Left ventricle myocardium inferior (tissue), 1 donor: ENCODE measurements around the gene ZFP69B. TPM values are rescaled to one million over a fixed set of nuclear protein-coding genes. Genes with fewer than 3 reads are reported as not detected.

ENCODE experiments used
- DNase-seq: peaks from one replicate; pipeline ENCODE4 v3.0.0-alpha.2; 2020
- H3K27ac ChIP-seq: fragments of 200-600 bp; replicated peaks from 2 replicates; pipeline ENCODE4 v1.8.0; 2021
- H3K27me3 ChIP-seq: fragments of 200-600 bp; 2 replicates; pipeline ENCODE4 v1.8.0; 2021; ENCODE audit warnings: low read depth
- H3K36me3 ChIP-seq: fragments of 200-600 bp; 2 replicates; pipeline ENCODE4 v1.8.0; 2021
- H3K4me1 ChIP-seq: fragments of 200-600 bp; 2 replicates; pipeline ENCODE4 v1.8.0; 2021
- H3K4me3 ChIP-seq: fragments of 200-600 bp; 2 replicates; pipeline ENCODE4 v1.8.0; 2021; ENCODE audit warnings: mild to moderate bottlenecking, moderate library complexity
- H3K9me3 ChIP-seq: fragments of 200-600 bp; replicated peaks from 2 replicates; pipeline ENCODE4 v1.8.0; 2021
- intact Hi-C: fragments of 100-400 bp; cut with micrococcal nuclease; formaldehyde crosslinking; loops from one replicate; pipeline ENCODE4 v1.11.0; 2022
- long read RNA-seq: library from polyadenylated mRNA; unstranded; transcript quantifications from one replicate; pipeline ENCODE4 v2.0.0, GENCODE V29; 2021
- total RNA-seq: library from RNA; stranded (reverse); fragmentation: NEBNext Ultra II Directional; extraction: Animal tissue kit (Norgen Biotek cat#: 25700); gene quantifications from one replicate; pipeline ENCODE4 v1.2.1, GENCODE V29; 2021
- TF ChIP-seq, protein P1 (sequence below): fragments of 200-600 bp; IDR thresholded peaks from 2 replicates; pipeline ENCODE4 v1.8.0; 2021; ENCODE audit warnings: antibody characterized with exemption, mild to moderate bottlenecking, borderline replicate concordance
- donor health status: DM: no; HTN: yes; CAD: no; lungs with severe emphysema.

Gene ZFP69B
- total RNA-seq, result 1.1 TPM
- long read RNA-seq, partial matches to known transcripts, result 0 of 2 reads
- long read RNA-seq, other reads (novel, unspliced or antisense), result 1 of 2 reads

DNA sequence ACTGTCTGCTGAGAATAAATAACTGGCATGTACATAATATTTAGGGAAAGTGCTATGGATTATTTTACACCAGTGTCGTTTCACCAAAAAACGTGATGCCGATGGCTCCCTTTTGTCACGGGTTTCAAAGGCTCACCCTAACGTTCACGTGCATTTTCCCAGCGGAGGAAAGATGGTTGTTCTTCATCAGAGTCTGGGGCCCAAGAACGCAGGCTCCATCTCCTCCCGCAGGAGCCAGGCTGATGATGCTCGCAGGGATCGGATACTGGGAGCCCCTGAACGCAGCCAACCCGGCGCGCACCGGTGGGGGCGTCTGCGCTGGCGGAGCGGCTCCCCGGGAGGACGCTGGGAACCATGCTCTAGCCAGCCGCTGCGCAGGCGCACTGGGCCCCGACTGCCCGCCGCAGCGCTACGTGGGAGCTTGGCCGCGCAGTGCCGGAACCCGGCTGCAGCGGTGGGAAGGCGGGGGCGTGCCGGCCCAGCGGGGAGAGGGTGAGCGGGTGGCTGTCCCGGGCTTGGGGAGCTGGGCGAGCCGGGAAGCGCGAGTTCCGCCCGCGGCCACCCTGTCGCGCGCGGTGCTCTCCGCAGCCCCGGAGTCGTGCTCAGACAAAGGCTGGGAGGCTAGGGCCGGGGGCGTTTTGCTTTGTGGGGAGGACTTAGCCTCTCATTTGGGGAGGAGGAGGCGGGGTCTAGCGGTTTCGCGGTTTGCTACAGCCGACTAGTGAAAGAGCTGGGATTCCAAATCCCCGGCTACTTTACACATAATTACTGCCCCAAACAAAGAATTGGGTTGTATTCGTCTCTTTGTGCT is at the start of gene ZFP69B:
Gene ZFP69B, plus strand, starts transcription at position 793 of the 811 bp plus-strand sequence. CDS start 486 bp downstream, outside the sequence.
- Histone ChIP-seq H3K36me3 (peaks cover 8% of the 10 kb centered on the region), H3K9me3 (peaks cover 39% of the 10 kb centered on the region)

DNA sequence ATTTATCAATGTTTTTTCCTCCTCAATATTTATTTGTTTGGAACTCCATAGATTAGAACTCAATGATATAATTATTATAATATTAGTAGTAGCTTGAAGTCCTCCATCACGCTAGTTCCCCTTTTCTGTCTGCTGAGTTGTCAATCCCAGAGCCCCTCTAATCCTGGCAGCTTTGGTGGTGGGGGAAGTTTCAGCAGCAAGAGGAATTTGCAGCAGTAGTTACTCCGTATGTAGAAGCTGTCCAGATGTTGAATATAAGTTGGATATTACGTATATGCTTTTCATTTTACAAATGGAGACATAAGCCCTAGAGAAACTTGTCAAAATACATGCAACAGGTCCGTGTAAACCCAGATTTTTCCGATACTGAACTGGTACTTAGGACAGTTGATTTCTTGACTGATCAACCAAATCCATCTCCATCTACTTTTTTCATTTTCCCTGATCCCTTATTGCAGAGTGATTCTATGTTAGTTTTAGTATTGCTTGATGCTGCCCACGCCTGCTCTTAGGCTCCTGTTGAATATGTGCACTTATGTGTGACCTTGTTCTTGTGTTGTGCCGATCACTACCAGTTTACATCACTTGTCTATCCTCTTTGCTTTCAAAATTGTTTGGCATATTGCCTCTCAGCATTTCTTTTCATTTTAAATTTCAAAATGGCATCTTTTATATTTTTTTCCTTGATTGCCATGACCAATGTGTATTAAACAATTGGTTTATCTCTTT is 48.6 kb upstream of the ZFP69B start:
- Histone ChIP-seq H3K27ac (no peak overlapping the region), H3K4me1 (peaks cover 12% of the 10 kb centered on the region), H3K9me3 (no peaks in the 10 kb centered on the region), H3K4me3 (no peak overlapping the region), H3K36me3 (no peaks in the 10 kb centered on the region), H3K27me3 (no peaks in the 10 kb centered on the region)
- TF ChIP-seq, protein P1, sequence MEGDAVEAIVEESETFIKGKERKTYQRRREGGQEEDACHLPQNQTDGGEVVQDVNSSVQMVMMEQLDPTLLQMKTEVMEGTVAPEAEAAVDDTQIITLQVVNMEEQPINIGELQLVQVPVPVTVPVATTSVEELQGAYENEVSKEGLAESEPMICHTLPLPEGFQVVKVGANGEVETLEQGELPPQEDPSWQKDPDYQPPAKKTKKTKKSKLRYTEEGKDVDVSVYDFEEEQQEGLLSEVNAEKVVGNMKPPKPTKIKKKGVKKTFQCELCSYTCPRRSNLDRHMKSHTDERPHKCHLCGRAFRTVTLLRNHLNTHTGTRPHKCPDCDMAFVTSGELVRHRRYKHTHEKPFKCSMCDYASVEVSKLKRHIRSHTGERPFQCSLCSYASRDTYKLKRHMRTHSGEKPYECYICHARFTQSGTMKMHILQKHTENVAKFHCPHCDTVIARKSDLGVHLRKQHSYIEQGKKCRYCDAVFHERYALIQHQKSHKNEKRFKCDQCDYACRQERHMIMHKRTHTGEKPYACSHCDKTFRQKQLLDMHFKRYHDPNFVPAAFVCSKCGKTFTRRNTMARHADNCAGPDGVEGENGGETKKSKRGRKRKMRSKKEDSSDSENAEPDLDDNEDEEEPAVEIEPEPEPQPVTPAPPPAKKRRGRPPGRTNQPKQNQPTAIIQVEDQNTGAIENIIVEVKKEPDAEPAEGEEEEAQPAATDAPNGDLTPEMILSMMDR, result no peak
- intact Hi-C loops, result loop anchor here (10.0 kb wide), 2 partner anchors 57 to 257 kb away; no protein-coding TSS in a partner anchor
- DNase-seq, result no peak

More for the DNA sequence above, at the start of gene ZFP69B:
- peak; percentile 93 for DNase-seq
- intact Hi-C loops, result no loop called here
- TF ChIP-seq, protein P1, result no peak
- no peaks in the 10 kb centered on the region for H3K27me3 ChIP-seq
- peaks cover 19% of the 10 kb centered on the region for H3K4me1 ChIP-seq
- H3K27ac ChIP-seq, result peak within 1 kb of the TSS; percentile 86
- peak within 1 kb of the TSS; percentile 83 for H3K4me3 ChIP-seq

DNA sequence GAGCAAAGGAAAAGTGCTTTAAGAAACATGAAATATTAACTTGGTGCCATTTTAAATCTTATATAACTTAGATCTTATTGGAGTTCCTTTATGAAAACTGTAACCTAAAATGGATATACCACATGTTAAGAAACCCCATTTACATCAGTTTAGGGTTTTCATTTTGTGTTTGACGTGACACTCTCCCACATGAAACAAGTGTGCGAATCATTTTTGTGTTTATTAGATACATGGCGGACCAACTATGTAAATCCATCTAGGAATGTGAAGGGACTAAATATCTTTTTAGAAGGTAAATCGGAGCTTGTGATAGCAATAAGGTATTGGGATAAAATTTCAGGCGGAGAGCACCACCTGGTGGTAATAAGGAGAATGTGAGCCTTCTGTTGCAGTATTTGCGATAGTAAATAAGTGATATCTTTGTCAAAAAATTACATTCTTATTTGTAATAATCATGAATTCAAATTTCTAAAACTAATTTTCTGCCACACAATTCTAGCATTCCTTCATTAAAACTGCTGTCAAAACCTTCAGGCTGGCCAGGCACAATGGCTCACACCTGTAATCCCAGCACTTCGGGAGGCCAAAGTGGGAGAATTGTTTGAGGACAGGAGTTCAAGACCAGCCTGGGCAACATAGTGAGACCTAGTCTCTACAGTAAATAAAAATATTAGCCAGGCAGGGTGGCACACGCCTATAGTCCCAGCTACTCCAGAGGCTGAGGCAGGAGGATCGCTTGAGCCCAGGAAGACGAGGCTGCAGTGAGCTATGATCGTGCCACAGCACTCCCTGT is 45.4 kb upstream of the ZFP69B start:
- intact Hi-C loops, result loop anchor here (10.0 kb wide), 2 partner anchors 60 to 260 kb away; no protein-coding TSS in a partner anchor
- DNase-seq, result no peak
- Histone ChIP-seq H3K27ac (no peak overlapping the region), H3K36me3 (no peaks in the 10 kb centered on the region), H3K4me3 (no peak overlapping the region), H3K4me1 (peaks cover 6% of the 10 kb centered on the region), H3K9me3 (no peaks in the 10 kb centered on the region), H3K27me3 (no peaks in the 10 kb centered on the region)
- TF ChIP-seq, protein P1, result peak; percentile 92

DNA sequence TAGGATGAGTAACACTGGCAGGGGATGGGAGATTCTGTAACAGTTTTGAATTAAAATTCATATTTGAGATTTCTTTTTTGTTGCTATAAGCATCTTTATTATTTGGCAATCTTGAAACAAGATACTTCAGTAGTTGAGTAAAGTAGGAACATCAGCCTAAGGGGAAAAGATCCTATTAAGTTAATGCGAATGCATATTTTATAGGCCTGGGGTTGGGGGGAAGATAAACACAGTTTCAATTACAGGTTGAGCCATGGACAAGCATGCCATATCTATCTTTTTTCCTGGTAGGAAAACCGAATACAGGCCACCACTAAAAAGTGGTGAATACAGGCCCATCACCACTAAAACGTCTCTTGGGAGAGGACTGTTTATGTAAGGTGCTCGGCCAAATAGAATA is 44.5 kb upstream of the ZFP69B start:
- Histone ChIP-seq H3K27me3 (no peaks in the 10 kb centered on the region), H3K4me3 (no peak overlapping the region), H3K4me1 (peaks cover 5% of the 10 kb centered on the region), H3K36me3 (no peaks in the 10 kb centered on the region), H3K27ac (no peak overlapping the region), H3K9me3 (no peaks in the 10 kb centered on the region)
- TF ChIP-seq, protein P1, result no peak
- intact Hi-C loops, result loop anchor here (10.0 kb wide), 2 partner anchors 61 to 261 kb away; no protein-coding TSS in a partner anchor
- no peak for DNase-seq

DNA sequence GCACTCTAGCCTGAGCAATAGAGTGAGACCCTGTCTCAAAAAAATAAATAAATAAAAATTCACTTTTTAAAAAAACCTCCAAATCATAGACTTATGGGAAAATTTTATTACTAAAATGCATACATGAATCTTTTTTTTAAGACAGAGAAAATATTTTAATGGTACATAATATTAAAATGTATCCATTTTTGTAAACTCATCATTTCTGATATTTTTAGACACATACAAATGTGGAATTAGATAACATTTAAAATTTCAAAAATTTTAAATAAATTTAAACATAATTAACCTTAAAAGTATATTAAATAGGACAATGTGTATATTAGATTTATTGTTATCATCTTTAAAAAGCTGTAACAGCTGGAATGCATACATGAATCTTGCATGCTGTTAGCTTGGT is 42.8 kb upstream of the ZFP69B start:
- no peaks in the 10 kb centered on the region for H3K27me3 ChIP-seq
- peaks cover 16% of the 10 kb centered on the region for H3K4me1 ChIP-seq
- DNase-seq, result no peak
- intact Hi-C loops, result loop anchor here (10.0 kb wide), 2 partner anchors 63 to 263 kb away; no protein-coding TSS in a partner anchor
- TF ChIP-seq, protein P1, result no peak
- H3K36me3 ChIP-seq, result no peaks in the 10 kb centered on the region
- no peak overlapping the region for H3K4me3 ChIP-seq
- no peaks in the 10 kb centered on the region for H3K9me3 ChIP-seq
- H3K27ac ChIP-seq, result no peak overlapping the region
